IPS-NIHi7 (cell line): ENCODE data around the gene RPUSD4.

Experiments used
- DNase-seq: peaks from one replicate; pipeline ENCODE4 v3.0.0; 2012; ENCODE audit warnings: mixed read lengths; ENCODE audit errors: extremely low spot score

RPUSD4 gene

GRCh38 chr11:126212089-126212660 is 725 bp upstream of the RPUSD4 start:
- no peak for DNase-seq

- no peak for DNase-seq
These were observed 597 bp downstream of the RPUSD4 start for GRCh38 chr11:126210871-126211235.

GRCh38 chr11:126207896-126208295 is 3.6 kb downstream of the RPUSD4 start:
- DNase-seq = no peak

- DNase-seq = no peak
These were observed 6.1 kb downstream of the RPUSD4 start for GRCh38 chr11:126205359-126205758.

GRCh38 chr11:126202646-126203359 is 8.6 kb downstream of the RPUSD4 start:
- DNase-seq = no peak

GRCh38 chr11:126198648-126199047 is 12.8 kb downstream of the RPUSD4 start:
- DNase-seq = no peak

- DNase-seq = no peak
These were observed 14.0 kb downstream of the RPUSD4 start for GRCh38 chr11:126197277-126197939.

GRCh38 chr11:126195119-126195518 is 16.3 kb downstream of the RPUSD4 start:
- no peak for DNase-seq

- DNase-seq = peak; percentile 43
These were observed 17.3 kb downstream of the RPUSD4 start for GRCh38 chr11:126194121-126194543.

- no peak for DNase-seq
These were observed 18.4 kb downstream of the RPUSD4 start for GRCh38 chr11:126193038-126193478.

- no peak for DNase-seq
These were observed 19.1 kb downstream of the RPUSD4 start for GRCh38 chr11:126192361-126192760.

GRCh38 chr11:126191379-126192073 is 19.9 kb downstream of the RPUSD4 start:
- no peak for DNase-seq

GRCh38 chr11:126190792-126191191 is 20.7 kb downstream of the RPUSD4 start:
- DNase-seq = no peak

- DNase-seq = no peak
These were observed 22.1 kb downstream of the RPUSD4 start for GRCh38 chr11:126189109-126189929.

GRCh38 chr11:126188332-126189108 is 22.9 kb downstream of the RPUSD4 start:
- DNase-seq = no peak

GRCh38 chr11:126186708-126187529 is 24.5 kb downstream of the RPUSD4 start:
- peak; percentile 45 for DNase-seq

- DNase-seq = no peak
These were observed 25.3 kb downstream of the RPUSD4 start for GRCh38 chr11:126186025-126186698.

- DNase-seq = no peak
These were observed 26.0 kb downstream of the RPUSD4 start for GRCh38 chr11:126185259-126186024.
